Chondrocyte (in vitro differentiated cells): ENCODE results near the gene IMMP2L. TPM values are rescaled to one million over a fixed set of nuclear protein-coding genes. Genes with fewer than 3 reads are reported as not detected.

ENCODE experiments used
- DNase-seq: peaks from one replicate; pipeline ENCODE4 v3.0.0; 2021; ENCODE audit warnings: mixed read lengths, low spot score
- H3K27ac Mint-ChIP-seq: one replicate; pipeline ENCODE4 v1.8.0; 2021; ENCODE audit warnings: mild to moderate bottlenecking, moderate library complexity, mixed read lengths; ENCODE audit not compliant: unreplicated experiment
- H3K27me3 Mint-ChIP-seq: 2 replicates; pipeline ENCODE4 v1.8.0; 2021; ENCODE audit warnings: low read depth, mixed read lengths
- H3K36me3 Mint-ChIP-seq: 2 replicates; pipeline ENCODE4 v1.8.0; 2021; ENCODE audit warnings: low read depth, mixed read lengths
- H3K4me1 Mint-ChIP-seq: 2 replicates; pipeline ENCODE4 v1.8.0; 2021; ENCODE audit warnings: low read depth, mild to moderate bottlenecking, mixed read lengths
- H3K4me3 Mint-ChIP-seq: one replicate; pipeline ENCODE4 v1.8.0; 2021; ENCODE audit warnings: mild to moderate bottlenecking, moderate library complexity, mixed read lengths; ENCODE audit not compliant: unreplicated experiment
- H3K9me3 Mint-ChIP-seq: 2 replicates; pipeline ENCODE4 v1.8.0; 2021; ENCODE audit warnings: low read depth, mixed read lengths
- CTCF ChIP-seq: fragments of 200-600 bp; sonication (generic); IDR thresholded peaks from 2 replicates; pipeline ENCODE4 v1.5.0; 2021; ENCODE audit warnings: antibody characterized with exemption, mild to moderate bottlenecking, moderate library complexity
- total RNA-seq: library from RNA; stranded (reverse); gene quantifications from 3 replicates; pipeline ENCODE4 v1.2.1, GENCODE V29; 2021

IMMP2L gene
- total RNA-seq, 1 donor from 2014 or later: 6.1 TPM

DNA sequence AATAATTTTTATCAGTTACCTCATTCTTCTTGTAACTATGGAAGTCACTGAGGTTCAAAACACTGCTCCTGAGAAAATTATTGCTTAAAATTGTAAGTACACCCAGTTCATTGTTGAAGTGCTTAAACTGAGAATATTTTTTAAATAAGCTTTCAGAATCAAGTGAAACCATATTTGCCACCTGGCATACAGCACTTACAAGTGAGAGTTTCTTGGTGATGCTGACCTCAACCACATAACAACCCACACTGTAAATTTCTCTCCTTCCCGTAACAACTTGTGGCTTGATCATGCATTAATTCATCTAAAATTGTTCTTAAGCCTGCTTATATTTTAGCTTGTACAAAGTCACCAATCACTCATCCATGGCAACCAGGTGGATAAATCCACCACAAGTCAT lies 34.0 kb downstream of the IMMP2L start:
- Mint-ChIP-seq H3K4me3 (no peak overlapping the region), H3K9me3 (no peaks in the 10 kb centered on the region), H3K27ac (no peak overlapping the region), H3K36me3 (no peaks in the 10 kb centered on the region), H3K4me1 (peaks cover 15% of the 10 kb centered on the region), H3K27me3 (no peaks in the 10 kb centered on the region)
- no peak for DNase-seq
- no peak for TF ChIP-seq CTCF

DNA sequence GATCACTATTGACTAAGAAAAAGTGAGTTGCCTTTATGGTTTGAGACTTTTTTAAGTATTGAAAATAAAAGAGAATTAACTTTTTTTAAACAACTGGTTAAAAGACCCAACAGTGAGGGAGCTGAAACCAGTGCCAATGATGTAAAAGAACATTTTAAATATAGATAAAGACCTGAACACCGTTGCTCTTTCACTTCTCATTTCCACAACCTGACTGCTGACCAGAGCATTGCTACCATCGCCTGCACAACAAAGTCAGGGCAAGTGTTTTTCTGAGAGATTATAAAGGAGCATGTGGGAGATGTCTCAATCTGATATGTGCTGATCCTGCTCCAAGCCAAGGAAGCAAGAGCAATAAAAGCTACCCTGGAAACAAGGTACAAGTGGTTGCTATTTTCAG lies 34.7 kb downstream of the IMMP2L start:
- H3K4me3 Mint-ChIP-seq: no peak overlapping the region
- no peaks in the 10 kb centered on the region for H3K27me3 Mint-ChIP-seq
- no peak for DNase-seq
- no peak overlapping the region for H3K27ac Mint-ChIP-seq
- H3K36me3 Mint-ChIP-seq: no peaks in the 10 kb centered on the region
- TF ChIP-seq CTCF: no peak
- H3K9me3 Mint-ChIP-seq: no peaks in the 10 kb centered on the region
- peaks cover 12% of the 10 kb centered on the region for H3K4me1 Mint-ChIP-seq

DNA sequence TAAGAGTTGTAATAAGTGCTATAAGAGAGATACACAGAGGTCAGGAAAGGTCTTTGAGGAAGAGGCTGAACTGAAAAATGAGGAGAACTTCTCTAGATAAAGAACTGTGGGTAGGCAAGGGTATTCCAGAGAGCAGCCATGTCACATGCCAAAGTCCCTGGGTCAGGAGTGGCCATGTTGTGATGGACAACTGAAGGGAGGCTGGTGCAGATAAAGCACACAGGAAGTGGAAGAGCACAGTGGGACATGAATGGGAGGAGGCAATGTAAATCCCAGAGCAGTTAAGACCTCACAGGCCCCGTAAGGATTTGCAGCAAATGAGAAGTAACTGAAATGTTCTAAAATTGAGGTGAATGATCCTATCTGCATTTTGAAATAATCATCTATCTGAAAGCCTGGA lies 37.2 kb downstream of the IMMP2L start:
- no peak overlapping the region for H3K27ac Mint-ChIP-seq
- no peak for DNase-seq

DNA sequence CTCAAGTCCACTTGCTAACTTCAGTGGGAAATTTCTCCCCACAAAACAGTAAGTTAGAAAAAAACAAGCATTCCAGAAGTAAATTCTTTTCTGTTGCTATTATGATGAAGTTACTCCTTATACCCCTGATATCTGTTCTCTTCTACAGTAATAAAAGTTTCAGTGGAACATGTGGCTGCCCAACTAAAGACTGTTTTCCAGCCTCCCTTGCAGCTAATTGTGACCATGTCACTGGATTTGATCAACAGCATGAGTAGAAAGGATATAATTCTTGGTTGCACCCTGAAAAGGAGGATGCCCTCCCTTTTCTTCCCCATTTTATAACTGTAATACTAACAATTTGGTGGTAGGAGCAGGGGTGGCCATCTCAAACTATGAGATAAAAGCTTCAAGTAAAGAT lies 40.6 kb downstream of the IMMP2L start:
- TF ChIP-seq CTCF: no peak
- Mint-ChIP-seq H3K27ac (no peak overlapping the region), H3K27me3 (no peaks in the 10 kb centered on the region), H3K36me3 (peaks cover 6% of the 10 kb centered on the region), H3K4me3 (no peak overlapping the region), H3K9me3 (peaks cover 15% of the 10 kb centered on the region), H3K4me1 (no peaks in the 10 kb centered on the region)
- no peak for DNase-seq

More for the DNA sequence above, 37.2 kb downstream of the IMMP2L start:
- Mint-ChIP-seq H3K36me3 (peaks cover 4% of the 10 kb centered on the region), H3K4me3 (no peak overlapping the region), H3K4me1 (peaks cover 9% of the 10 kb centered on the region), H3K27me3 (no peaks in the 10 kb centered on the region), H3K9me3 (peaks cover 15% of the 10 kb centered on the region)
- TF ChIP-seq CTCF: no peak

- DNase-seq: no peak
- Mint-ChIP-seq H3K27ac (no peak overlapping the region), H3K27me3 (no peaks in the 10 kb centered on the region), H3K4me3 (no peak overlapping the region), H3K9me3 (peaks cover 15% of the 10 kb centered on the region), H3K4me1 (no peaks in the 10 kb centered on the region), H3K36me3 (peaks cover 6% of the 10 kb centered on the region)
- TF ChIP-seq CTCF: no peak
Observed at GRCh38 chr7:111518264-111518663, 44.0 kb downstream of the IMMP2L start.
